Skeletal muscle tissue (tissue), 4 donors: ENCODE measurements around the gene SBF2. TPM values are rescaled to one million over a fixed set of nuclear protein-coding genes. Genes with fewer than 3 reads are reported as not detected.

Experiments used
- H3K27ac ChIP-seq: one replicate; pipeline ENCODE4 v1.7.0; 2013; ENCODE audit warnings: mild to moderate bottlenecking, low read depth, low read length, inconsistent platforms
- H3K27me3 ChIP-seq, 3 donors: one replicate each; pipeline ENCODE4 v1.7.0; 2013; ENCODE audit warnings: low read length in 3 of 3; ENCODE audit not compliant: control insufficient read depth in 3 of 3, insufficient read depth in 3 of 3
- H3K36me3 ChIP-seq, 3 donors: one replicate each; pipeline ENCODE4 v1.7.0; 2013; ENCODE audit warnings: low read length in 3 of 3; ENCODE audit not compliant: control insufficient read depth in 3 of 3, insufficient read depth in 3 of 3
- H3K4me1 ChIP-seq, 3 donors: one replicate each; pipeline ENCODE4 v1.7.0; 2013; ENCODE audit warnings: low read length in 3 of 3, mild to moderate bottlenecking in 3 of 3; ENCODE audit not compliant: control insufficient read depth in 3 of 3, insufficient read depth in 3 of 3
- H3K4me3 ChIP-seq, 3 donors: one replicate each; pipeline ENCODE4 v1.7.0; 2013; ENCODE audit warnings: low read length in 3 of 3
- H3K9ac ChIP-seq, 3 donors: one replicate each; pipeline ENCODE4 v1.7.0; 2013; ENCODE audit warnings: low read length in 3 of 3, mild to moderate bottlenecking in 3 of 3, moderate library complexity in 2 of 3, low read depth in 1 of 3
- H3K9me3 ChIP-seq, 3 donors: one replicate each; pipeline ENCODE4 v1.7.0; 2013; ENCODE audit warnings: low read length in 3 of 3; ENCODE audit not compliant: control insufficient read depth in 3 of 3
- total RNA-seq: library from RNA; depleted of rRNA; stranded (reverse); fragments of >200 nt; gene quantifications from one replicate; pipeline ENCODE4 v1.2.3, GENCODE V29; 2014
- donor health status: Osteomylitis.

The SBF2 gene
- total RNA-seq, 1 donor from 2014 or later = 34.4 TPM

DNA sequence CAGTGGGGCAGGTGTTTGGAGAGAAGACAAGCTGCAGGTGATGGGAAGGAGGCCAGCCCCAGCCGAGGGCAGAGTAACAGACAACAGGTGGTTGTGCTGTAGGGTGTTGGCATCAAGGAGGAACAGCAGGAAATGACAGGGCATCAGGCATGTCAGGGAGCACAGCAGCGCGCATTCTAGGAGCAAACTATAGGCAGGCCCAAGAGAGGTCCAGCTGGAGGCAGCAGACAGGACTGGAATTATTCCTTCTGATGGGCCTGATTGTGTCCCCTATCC lies 24.4 kb upstream of the SBF2 start:
- Histone ChIP-seq H3K9me3 (no peaks in the 10 kb centered on the region), H3K36me3 (no peaks in the 10 kb centered on the region), H3K4me3 (no peak overlapping the region), H3K27ac (peak overlapping the region; percentile 10), H3K4me1 (peaks cover 6 to 21% (median 18%) of the 10 kb centered on the region in 3 donors), H3K27me3 (no peaks in the 10 kb centered on the region), H3K9ac (no peak overlapping the region)

DNA sequence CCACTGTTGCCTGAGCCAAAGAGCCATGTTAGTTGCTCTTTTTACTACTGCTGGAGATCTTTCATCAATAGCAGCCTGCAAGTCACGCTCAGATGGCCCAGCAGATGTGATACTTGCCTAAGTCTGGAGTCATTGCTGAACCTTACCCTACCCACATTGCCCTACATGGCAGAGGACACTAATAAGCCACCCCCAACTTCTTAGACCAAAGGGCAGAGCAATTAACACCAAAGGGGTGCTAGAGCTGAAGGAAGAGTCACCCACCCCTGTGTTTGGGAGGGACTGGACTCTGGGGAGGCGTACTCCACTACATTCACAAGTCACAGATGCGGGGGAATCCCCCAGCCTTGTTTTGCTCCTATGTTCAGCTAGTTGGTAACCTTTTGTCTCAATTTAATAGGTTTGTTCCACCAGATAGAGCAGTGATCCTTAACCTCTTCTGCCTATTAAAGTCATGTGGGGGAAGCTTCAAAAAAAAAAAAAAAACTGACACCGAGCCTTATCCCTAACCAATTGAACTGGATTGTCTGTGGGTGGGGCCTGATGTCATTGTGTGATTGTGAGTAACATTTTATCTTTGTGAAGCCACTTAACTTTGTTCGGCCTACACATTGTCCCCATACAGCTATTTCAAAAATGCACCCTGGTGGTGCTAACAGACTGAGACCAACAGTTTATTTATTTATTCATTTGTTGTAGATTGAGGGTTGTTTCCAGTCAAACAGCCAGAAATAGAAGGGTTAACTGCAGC lies 23.9 kb upstream of the SBF2 start:
- no peaks in the 10 kb centered on the region for H3K36me3 ChIP-seq
- no peak overlapping the region for H3K9ac ChIP-seq
- peaks cover 4 to 18% (median 18%) of the 10 kb centered on the region in 3 donors for H3K4me1 ChIP-seq
- peak overlapping the region; percentile 10 for H3K27ac ChIP-seq
- H3K27me3 ChIP-seq = no peaks in the 10 kb centered on the region
- H3K9me3 ChIP-seq = no peaks in the 10 kb centered on the region
- H3K4me3 ChIP-seq = no peak overlapping the region

DNA sequence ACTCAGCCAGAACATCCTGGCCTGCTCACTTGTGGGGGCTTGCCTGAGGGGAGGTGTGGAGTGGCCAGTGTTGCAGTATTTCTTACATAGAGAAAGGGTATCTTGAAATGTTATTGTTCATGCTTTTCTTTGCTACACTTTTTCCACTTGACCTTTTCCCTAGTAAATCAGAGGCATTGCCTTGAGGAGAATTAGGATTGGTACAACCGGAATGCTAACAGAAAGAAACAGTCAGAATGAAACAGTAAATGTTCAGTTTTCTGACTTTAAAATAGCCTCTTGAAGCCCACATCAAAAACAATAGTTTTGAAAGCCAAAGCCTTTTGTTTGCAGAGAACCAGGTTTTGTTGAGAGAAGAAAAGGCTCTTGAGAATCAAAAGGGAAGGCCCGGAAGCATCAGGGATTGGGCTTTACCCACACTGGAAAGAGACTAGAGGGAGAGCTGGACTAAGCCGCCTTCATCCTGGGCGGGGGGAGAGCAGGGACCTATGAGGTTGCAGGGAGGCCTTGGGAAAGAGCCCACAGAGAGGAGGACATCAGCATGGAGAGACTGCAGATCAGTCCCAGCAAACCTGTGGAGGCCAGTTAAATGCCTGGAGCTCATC lies 23.2 kb upstream of the SBF2 start:
- Histone ChIP-seq H3K9ac (no peak overlapping the region), H3K4me1 (peaks cover 4 to 18% (median 14%) of the 10 kb centered on the region in 3 donors), H3K4me3 (no peak overlapping the region), H3K27ac (no peak overlapping the region), H3K36me3 (no peaks in the 10 kb centered on the region), H3K27me3 (no peaks in the 10 kb centered on the region), H3K9me3 (no peaks in the 10 kb centered on the region)

DNA sequence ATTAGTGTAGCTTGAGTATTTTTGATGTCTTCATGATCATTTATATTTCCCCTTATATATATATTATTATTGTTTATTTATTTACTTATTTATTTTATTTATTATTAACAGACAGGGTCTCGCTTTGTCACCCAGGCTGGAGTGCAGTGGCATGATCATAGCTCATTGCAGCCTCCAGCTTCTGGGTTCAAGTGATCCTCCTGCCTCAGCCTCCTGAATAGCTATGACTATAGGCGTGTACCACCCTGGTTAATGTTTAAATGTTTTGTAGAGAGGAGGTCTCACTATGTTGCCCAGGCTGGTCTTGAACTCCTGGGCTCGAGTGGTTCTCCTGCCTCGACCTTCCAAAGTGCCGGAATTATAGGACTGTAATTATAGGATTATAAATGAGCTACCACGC lies 21.1 kb upstream of the SBF2 start:
- no peak overlapping the region for H3K4me3 ChIP-seq
- H3K4me1 ChIP-seq = peaks cover 4 to 22% (median 20%) of the 10 kb centered on the region in 3 donors
- H3K27ac ChIP-seq = no peak overlapping the region
- H3K27me3 ChIP-seq = no peaks in the 10 kb centered on the region
- no peaks in the 10 kb centered on the region for H3K36me3 ChIP-seq
- H3K9me3 ChIP-seq = no peaks in the 10 kb centered on the region
- H3K9ac ChIP-seq = no peak overlapping the region

DNA sequence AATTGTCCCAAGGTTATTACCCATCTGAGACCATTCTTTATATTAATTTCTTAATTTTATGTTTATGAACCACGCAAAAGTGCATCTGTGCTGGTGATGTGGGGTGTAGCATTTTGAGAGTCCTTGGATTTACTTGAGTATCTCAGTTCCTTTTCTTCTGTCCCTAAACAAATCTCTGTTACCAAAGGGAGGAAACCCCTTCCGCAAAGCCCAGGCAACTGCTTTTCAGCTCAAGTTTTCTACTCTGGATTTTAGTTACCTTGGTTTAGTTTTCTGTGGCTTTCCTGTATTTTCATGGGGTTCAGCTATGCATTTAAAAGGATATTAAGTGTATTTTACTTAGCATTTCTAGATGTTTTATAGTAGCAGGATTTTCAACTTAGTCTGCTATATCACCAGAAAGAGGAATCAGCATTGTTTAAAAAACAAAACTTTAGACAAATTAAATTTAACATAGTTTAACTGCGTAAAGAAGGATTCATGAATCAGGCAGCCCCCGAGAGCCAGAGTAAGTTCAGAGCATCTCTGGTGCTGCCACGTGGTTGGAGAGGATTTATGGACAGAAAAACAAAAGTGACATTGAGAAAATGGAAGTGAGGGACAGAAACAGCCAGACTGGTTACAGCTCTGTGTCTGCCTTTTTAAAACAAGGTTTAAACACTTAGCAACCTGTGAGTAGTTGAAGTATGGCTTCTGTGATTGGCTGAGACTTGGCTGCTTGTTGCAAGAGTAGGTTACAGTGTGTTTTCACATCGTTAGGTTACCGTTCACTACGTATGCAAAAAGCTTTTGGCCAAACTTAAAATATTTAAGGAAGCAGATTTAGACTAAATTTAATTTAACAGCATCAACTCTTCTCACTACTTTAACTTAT lies 20.4 kb upstream of the SBF2 start:
- Histone ChIP-seq H3K9me3 (no peaks in the 10 kb centered on the region), H3K4me3 (no peak overlapping the region), H3K27ac (no peak overlapping the region), H3K9ac (no peak overlapping the region), H3K4me1 (peaks cover 4 to 29% (median 26%) of the 10 kb centered on the region in 3 donors), H3K36me3 (no peaks in the 10 kb centered on the region), H3K27me3 (no peaks in the 10 kb centered on the region)

DNA sequence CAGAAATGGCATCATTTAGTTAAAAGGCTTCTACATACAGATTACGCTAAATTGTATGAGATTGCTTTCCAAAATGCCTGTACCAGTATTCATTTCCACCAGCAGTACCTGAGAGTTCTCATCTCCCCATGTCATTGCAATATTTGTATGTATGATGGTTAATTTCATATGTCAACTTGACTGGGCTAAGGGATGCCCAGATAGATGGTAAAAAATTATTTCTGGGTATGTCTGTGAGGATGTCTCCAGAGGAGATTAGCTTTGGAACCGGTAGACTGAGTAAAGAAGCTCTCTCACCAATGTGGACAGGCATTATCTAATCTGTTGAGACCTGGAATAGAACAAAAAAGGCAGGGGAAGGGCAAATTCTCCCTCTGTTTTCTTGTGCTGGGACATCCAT lies 17.8 kb upstream of the SBF2 start:
- no peak overlapping the region for H3K27ac ChIP-seq
- no peaks in the 10 kb centered on the region for H3K36me3 ChIP-seq
- peaks cover 0 to under 1% (median under 1%) of the 10 kb centered on the region in 3 donors for H3K27me3 ChIP-seq
- no peak overlapping the region for H3K4me3 ChIP-seq
- H3K9me3 ChIP-seq = no peaks in the 10 kb centered on the region
- peaks cover 17 to 29% (median 26%) of the 10 kb centered on the region in 3 donors for H3K4me1 ChIP-seq
- no peak overlapping the region for H3K9ac ChIP-seq

DNA sequence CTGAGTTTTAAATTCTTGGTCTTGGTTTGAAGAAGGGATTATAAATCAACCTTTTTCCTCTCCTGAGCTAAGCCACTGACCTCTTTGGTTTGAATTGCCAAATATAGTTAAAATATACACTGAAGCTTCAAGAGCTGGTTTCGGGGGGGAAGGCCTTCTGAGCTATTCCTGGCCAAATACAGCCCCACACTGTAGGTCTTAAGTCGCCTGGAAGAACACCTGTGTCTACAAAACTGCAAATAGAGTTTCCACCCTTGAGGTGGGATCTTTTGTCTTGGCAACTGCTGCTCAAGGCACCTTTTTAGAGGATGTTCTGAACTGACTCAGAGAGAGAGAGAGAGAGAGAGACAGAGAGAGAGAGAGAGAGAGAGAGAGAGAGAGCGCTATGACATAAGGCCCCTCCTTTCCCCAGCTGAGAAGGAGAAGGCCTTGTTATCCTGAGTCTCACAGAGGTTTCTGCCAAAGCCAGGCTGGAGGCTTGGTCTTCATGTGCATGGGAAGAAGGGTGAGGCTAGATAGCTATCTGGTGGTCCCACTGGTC lies 16.4 kb upstream of the SBF2 start:
- Histone ChIP-seq H3K36me3 (peaks cover 0 to 3% (median 0%) of the 10 kb centered on the region in 3 donors), H3K4me1 (peaks cover 30 to 40% (median 40%) of the 10 kb centered on the region in 3 donors), H3K4me3 (no peak overlapping the region), H3K27ac (peak overlapping the region; percentile 84), H3K27me3 (peaks cover 0 to 7% (median 4%) of the 10 kb centered on the region in 3 donors), H3K9ac (no peak overlapping the region), H3K9me3 (no peaks in the 10 kb centered on the region)

DNA sequence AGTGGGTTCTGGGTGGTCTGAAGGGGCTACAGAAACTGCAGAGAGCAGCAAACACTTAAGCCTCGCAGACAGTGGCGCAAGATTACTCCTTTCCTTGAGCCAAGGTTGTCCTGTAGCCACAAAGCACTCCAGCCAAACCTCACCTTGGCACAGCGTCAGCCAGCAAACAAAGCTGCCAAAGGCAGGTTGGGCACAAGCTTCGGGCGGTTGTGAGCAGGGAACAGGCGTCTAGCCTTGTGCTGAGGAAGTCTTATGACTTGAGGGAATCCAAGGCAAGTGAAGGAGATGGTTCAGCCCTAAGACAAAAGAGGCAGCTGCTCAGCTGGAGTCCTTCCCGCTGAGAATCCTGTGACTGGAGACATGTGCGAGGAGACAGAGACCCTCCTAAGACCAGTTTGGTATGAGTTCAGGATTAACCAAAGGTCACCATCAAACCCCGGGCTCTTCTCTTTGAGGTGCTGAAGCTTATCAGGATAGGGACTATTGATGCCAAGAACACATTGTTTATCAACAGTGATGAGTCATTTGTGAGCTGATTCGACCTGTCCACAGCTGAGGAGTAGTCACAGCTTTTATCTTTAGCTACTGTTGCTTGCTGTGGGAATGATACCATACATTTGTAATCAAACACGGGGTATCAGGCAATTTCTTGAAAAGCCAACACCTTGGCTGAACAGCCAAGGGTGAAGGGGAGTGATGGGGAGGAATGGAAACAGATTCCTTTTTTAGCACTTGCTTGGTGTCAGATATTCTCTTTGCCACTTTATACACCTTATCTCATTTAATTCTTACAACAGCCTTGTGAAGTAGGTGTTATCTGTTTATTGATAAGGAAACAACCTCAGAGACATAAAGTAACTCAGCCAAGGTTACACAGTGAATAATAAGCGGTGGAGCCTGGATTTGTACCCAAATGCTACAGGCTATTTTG lies 15.4 kb upstream of the SBF2 start:
- H3K9me3 ChIP-seq = no peaks in the 10 kb centered on the region
- peak overlapping the region in 1 of 3 donors; percentile 46 for H3K9ac ChIP-seq
- H3K27me3 ChIP-seq = peaks cover 0 to 7% (median 4%) of the 10 kb centered on the region in 3 donors
- peak overlapping the region; percentile 84 for H3K27ac ChIP-seq
- peak overlapping the region in 1 of 3 donors; percentile 24 for H3K4me3 ChIP-seq
- H3K4me1 ChIP-seq = peaks cover 37 to 45% (median 44%) of the 10 kb centered on the region in 3 donors
- peaks cover 0 to 5% (median 0%) of the 10 kb centered on the region in 3 donors for H3K36me3 ChIP-seq
